HG02571 (cell line): ENCODE measurements around the gene LTB4R.

Experiments used
- ATAC-seq: cut with Tn5 transposase; IDR thresholded peaks from one replicate; pipeline ENCODE4 v1.9.1; 2021; ENCODE audit warnings: mild to moderate bottlenecking, moderate library complexity; ENCODE audit not compliant: unreplicated experiment

Gene LTB4R

DNA sequence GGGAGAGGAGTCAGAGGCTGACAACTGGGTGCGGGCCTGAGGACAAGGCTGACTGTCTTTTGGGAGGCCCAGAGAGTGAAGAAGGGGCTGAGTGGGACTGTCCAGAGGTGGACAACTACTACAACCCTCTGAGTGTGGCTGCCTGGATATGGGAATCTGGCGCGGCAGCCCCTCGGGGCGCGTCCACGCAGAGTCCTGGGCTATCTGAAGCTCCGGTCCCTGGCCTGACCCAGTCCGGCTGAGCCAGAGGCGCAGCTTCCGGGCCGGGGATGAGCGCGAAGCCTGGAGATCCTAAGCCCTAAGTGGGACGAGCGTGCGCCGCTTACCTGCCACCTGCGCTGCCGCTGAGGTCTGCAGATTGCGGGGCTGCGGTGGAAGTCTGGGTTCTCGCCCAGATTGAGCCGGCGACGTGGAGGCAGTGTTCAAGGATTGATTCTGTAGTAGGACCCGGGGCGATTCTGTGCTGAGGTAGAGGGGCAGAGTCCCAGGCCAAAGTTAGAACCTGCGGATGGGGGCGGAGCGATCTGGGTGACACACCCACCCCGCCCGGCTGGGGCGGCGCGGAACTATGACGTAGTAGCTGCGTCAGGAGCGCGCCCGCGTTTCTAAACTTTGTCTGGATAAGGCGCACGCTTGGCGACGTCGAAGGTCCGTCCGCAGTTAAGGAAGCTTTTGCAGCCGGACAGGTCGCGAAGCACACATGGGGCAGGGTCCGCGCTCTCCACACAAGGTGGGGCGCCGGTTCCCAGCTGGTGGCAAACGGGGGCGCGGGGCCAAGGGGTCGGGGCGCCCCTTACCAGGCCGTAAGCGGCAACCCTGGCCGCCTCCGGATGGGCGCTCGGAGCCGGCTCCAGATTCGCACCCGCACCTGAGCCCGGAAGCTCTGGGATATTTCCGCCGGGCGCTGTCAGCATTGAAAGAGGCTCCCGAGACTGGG is 11.8 kb upstream of the LTB4R start, which contains the start of the genes DHRS1 and NOP9:
Gene DHRS1 (minus strand): TSS at position 526 of the 937 bp plus-strand sequence. CDS start 674 bp downstream, outside the sequence.
Gene NOP9 (plus strand): TSS at position 596 of the 937 bp plus-strand sequence. CDS start 105 bp downstream, at position 701.
- ATAC-seq, result peak; percentile 59

DNA sequence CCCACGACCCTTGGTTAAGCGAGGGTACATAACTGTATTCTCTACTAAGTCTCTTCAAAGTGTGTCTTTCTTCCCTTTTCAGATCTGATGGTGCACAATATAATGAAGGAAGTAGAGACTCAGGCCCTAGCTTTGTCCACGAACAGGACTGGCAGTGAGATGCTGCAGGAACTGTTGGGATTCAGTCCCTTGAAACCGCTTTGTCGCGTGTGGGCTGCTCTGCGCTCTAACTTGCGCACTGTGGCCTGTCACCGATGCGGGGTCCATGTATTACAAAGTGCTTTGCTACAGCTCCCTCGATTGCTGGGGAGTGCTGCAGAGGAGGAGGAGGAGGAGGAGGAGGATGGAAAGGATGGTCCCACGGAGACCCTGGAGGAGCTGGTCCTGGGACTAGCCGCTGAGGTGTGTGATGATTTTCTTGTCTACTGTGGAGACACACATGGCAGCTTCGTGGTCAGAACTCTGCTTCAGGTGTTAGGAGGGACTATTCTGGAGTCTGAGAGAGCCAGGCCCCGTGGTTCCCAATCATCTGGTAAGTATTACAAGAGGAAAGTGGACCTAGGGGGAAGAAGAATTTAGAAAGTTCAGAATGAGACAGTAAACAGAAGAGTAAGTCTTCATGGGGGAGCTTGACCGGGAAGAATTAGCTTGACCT is 10.8 kb upstream of the LTB4R start:
- ATAC-seq, result no peak

DNA sequence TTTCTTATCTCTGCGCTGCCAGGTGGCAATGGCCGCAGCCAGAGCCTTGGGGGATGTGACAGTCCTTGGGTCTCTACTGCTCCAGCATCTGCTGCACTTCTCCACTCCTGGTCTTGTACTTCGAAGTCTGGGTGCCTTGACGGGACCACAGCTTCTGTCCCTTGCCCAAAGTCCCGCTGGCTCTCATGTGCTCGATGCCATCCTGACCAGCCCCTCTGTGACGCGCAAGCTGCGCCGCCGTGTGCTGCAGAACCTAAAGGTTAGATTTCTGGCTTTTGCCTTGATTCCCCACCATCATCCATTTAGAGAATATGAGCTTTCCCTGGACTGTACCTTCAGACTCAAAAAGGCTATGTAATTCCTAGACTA is 7.3 kb upstream of the LTB4R start:
- no peak for ATAC-seq

DNA sequence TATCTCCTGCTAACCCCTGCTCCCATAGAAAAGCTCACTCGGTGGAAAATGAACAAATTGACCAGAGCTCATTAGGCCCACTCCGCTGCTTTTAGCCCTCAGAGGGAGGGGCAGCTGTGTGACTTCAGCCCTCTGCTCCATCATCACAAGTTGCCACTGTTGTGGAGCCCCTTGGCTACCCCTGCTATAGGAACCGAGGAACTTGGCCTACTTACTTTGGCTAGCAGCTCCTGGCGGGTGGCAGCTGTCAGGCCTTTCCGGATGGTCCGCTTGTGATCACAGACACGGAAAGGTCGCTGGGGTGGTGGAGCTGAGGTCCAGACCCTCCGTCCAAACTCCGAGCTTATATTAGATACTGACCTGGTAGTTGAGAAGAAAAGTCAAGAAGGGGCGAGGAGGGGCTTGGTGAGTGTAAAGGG is 4.1 kb upstream of the LTB4R start:
- ATAC-seq, result no peak

DNA sequence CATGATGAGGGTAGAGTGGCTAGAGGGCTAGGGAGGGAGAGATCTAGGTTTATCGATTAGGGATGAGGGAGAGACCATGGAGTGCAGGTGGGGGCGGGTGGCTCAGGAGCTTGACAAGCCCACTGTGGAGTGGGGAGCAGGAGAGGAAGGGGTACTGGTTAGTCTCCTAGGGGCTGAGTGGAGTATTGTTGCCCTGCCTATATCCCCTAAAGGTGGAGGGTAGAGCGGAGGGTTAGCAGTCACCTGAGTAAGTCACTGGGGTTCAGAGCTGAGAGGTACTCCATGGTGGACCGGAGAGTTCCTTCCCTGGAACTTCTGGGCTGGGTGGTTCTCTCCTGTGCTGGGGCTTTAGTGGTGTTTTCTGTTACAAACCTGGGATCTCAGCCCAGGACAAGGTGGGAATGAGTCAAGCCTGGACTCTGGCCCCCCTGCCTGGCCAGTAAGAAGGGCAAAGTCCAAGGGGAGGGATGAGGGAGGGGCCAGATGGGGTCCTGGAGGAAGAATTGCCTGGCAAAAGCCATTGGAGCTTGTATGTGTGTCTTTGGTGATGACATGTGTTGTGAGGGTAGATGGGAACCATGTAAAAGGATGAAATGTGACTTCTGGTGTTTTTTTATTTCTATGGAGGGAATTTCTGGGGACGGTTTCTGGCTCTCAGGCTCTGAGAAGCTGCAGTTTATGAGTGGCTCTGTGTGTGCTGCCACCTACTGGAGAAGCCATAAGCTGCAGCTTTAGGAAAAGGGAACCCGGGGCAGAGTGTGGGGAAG is 3.5 kb upstream of the LTB4R start, which contains the start of gene CIDEB:
Gene CIDEB (minus strand): TSS at position 403 of the 767 bp plus-strand sequence. CDS start 119 bp downstream, at position 284.
- ATAC-seq, result no peak

DNA sequence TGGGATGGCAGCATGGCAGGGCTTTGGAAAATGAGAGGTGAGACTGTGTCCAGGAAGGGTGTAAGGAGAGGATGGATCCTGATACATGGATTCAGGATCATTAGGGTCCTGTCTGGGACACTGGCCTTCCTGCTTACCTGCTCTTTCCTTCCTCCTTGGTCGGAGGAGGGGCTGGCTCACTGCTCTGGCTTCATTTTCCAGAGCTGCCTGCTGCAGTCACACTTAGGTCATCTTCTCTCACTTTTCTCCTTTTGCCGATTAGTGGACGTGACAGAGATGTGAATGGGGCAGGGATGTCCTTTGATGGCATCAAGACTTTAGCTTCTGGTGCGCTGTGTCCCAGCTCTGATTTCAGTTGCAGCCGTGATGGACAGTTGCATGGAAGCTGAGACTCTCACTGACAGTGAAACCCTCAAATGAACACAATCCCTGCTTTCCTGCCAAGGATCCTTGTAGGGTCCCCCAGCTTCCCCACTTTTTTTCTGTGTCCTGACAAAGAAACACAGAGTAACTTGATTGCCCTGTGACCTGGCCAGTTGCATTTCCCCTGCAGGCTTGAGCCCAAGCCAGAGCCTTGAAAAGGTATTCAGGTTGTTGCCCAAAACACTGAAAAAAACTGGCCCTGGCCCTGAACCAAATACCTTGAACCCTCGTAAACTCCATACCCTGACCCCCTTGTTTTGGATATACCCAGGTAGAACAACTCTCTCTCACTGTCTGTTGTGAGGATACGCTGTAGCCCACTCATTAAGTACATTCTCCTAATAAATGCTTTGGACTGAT is 2.8 kb upstream of the LTB4R start:
- ATAC-seq, result no peak

DNA sequence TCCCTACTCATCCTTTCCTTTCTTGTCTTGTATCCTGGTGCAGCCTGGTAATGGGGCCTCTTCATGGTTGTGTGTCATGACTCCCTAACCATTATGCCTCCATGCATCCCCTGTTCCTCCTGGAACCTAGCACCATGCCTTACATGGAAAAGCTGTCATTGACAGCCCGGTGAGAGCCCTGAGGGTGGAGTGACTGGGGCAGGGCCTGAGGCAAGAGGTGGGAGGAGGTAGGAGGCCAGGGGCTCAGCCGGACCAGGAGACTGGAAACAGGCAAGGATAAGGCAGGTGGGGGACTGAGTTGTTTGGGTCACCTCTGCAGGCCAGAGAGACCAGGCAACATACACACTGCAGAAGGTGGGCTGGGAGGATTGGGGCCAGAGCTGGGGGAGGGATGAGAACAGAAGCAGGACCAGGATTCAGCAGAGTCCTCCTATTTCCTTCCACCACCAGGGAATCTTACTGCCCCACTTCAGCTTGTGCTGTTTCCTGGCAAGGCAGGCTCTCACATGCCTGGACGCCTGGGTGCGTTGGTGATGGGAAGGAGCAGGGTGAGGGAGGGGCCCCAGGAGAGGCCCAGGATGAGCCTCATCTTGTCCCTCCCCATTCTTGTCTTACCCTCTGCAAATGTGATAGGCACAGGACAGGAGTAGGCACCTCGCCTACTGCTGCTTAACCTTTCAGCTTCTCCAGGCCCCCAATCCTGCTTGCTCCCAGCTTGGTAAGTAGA is 1.6 kb upstream of the LTB4R start, which contains the start of gene LTB4R2:
Gene LTB4R2 (plus strand): TSS at position 603 of the 727 bp plus-strand sequence. CDS start 525 bp downstream, outside the sequence.
- ATAC-seq, result no peak

DNA sequence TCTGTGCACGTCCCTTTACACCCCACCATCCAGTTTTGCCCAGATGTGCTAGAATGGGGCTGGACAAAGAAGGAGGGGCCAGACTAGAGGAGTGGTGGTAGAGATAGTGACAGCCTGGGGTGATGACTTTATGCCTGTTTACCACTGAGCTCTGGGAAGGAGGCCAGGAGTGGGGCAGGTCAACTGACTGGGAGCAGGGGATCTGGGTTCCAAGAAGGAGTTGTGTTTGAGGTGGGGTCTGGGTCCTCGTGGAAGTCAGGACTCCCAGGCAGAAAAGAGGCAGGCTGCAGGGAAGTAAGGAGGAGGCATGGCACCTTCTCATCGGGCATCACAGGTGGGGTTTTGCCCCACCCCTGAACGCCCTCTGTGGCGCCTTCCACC is 1.0 kb upstream of the LTB4R start:
- ATAC-seq, result no peak

DNA sequence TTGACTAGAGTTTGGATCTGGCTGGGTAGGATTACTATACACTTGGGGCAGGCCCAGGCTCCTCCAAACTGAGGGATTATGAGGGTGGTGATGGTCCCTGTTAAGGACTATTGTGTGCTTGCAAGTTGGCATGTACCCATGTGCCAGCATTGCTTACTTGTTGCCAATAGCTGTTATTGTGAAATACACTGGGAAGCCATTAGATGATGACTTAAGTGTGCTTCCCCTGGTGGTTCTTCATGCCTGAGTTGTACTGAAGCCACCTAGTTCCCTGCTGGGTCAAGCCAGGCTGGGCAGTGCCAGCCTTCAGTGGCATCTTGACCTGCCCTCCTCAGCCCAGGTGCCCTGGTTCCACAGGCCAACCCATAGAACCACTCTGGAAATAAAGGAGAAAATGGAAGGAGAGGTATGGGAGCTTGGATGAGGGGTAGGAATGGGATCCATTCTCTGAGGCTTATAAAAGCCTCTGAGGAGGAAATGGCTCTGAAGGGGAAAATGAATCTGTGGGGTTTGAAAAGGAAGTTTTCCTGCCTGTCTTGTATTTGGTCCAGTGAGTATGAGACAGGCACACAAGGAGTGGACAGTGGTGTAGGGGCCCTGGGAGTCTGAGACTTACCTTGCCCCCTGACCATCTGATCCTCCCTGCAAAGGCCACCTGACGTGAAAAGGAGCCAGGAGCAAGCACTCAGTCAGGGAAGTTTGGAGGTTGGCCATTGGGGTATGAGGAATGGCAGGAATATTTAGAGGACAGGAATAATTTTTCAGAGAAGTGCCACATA is 724 bp downstream of the LTB4R start:
- no peak for ATAC-seq

DNA sequence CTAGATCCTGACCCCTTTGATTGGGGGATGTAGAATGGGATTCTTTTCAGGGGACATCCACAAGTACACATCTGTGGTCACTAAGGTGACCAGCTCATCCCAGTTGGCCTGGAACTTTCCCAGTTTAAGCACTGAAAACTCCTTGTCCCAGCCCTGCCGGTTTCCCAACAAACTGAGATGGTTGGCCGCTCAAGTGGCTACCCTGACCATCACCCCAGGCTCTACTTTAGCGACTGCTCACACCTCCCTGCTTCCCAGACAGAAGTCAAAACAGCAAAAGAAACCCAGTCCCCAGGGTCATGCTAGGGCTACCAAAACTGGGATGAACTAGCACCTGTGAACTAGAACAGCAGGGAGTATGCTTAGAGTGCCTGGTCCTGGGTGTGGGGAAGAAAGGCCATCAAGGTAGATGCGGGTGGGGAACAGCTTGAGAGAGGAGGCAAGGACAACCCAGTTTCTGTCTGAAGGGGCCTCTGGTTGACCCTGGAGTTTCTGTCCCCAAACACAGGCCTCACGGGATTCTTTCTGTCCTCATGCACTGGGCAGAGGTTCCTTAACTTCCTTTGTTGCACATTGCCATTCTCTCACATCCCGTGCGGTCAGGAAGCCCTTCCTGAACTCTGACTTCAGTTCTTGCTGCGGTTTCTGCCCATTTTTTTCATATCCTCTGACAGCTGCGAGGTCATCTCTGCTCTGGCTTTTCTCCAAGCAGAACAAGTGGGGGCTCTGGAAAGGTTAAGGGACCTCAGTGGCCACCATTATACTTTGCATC is 1.6 kb downstream of the LTB4R start:
- ATAC-seq, result no peak

DNA sequence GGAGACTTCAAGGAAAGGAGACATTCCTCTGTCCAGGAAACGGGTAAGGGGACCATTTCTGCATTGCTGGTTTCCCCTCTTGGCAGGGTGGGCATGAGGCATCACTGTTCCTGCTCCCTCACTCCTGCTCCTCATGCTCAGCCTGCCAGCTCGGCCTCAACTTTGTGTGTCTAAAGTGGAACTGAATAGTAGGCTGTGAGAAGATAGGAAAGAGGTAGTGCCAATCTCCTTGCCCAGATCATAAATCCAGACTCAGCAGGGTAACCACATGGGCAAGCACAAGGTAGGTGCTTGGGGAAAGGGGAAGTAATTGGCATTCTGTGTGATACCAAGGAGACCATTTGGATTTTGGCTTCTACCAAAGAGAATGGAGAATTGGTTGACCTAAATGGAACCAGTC is 2.6 kb downstream of the LTB4R start:
- no peak for ATAC-seq

DNA sequence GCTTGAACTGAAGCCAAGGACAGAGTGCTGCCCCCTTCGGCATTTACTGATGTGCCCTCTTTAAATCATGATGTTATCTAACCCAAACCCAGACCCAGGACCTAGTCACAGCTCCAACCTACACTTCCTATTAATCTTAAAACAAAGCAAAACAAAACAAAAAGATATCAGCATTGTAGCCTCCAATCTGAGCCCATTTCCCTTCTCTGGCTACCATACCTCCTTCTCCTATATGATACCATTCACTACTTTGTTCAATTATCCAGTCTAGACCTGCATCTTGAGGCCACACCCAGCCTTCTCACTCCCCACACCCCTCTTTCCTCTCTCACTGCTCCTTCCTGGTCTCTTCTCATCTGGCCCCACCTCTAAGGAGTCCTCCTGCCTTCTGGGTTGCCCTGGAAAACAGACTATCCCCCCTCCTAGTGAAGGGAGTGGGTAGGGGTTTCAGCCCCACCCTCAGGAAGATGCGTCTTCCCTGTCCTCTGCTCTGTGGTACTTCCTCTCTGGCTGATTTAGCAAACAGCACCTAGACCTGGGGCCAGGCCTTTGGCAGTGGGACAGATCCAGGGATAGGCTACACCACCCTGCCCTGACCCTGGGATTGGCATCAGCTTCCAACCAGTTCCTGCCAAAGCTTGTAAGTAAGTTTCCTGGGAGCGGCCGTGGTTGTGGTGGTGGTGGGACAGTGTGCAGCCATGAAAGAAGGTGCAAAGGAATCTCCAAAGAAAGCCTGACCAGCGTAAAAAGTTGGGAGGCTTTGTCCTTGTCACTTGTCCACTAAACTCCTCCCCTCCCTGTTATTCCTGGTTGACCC is 3.3 kb downstream of the LTB4R start:
- ATAC-seq, result no peak

DNA sequence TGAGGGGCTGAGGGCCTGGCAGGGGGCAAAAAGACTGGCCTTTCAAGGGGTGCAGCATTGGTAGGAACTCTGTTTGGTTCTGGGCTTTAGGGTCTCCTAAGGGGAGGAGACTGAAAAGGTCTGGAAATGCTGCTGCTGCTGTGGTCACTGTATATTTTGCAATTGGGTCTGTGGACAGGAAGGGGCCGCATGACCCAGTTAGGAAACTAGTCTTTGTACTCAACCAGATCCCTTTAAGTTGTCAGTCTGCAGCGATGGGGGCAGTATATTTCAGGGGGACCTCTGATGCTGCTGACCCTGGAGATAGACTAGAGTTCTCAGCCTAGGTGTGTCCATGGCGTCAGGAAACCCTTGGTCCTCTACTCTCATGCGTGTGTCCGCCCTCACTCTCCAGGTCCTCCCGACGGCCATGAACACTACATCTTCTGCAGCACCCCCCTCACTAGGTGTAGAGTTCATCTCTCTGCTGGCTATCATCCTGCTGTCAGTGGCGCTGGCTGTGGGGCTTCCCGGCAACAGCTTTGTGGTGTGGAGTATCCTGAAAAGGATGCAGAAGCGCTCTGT is 4.0 kb downstream of the LTB4R start:
- ATAC-seq, result no peak

DNA sequence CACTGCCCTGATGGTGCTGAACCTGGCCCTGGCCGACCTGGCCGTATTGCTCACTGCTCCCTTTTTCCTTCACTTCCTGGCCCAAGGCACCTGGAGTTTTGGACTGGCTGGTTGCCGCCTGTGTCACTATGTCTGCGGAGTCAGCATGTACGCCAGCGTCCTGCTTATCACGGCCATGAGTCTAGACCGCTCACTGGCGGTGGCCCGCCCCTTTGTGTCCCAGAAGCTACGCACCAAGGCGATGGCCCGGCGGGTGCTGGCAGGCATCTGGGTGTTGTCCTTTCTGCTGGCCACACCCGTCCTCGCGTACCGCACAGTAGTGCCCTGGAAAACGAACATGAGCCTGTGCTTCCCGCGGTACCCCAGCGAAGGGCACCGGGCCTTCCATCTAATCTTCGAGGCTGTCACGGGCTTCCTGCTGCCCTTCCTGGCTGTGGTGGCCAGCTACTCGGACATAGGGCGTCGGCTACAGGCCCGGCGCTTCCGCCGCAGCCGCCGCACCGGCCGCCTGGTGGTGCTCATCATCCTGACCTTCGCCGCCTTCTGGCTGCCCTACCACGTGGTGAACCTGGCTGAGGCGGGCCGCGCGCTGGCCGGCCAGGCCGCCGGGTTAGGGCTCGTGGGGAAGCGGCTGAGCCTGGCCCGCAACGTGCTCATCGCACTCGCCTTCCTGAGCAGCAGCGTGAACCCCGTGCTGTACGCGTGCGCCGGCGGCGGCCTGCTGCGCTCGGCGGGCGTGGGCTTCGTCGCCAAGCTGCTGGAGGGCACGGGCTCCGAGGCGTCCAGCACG is 4.7 kb downstream of the LTB4R start:
- ATAC-seq, result no peak

DNA sequence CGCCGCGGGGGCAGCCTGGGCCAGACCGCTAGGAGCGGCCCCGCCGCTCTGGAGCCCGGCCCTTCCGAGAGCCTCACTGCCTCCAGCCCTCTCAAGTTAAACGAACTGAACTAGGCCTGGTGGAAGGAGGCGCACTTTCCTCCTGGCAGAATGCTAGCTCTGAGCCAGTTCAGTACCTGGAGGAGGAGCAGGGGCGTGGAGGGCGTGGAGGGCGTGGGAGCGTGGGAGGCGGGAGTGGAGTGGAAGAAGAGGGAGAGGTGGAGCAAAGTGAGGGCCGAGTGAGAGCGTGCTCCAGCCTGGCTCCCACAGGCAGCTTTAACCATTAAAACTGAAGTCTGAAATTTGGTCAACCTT is 5.3 kb downstream of the LTB4R start:
- ATAC-seq, result no peak
